Vagina (tissue), 2 donors: ENCODE data around the gene PRKCG.

Experiments
- POLR2A ChIP-seq, 2 donors: fragments of 450-650 bp; IDR thresholded peaks; one replicate each; pipeline ENCODE4 v1.6.1; 2017; ENCODE audit warnings: antibody characterized with exemption in 2 of 2, mild to moderate bottlenecking in 2 of 2, moderate library complexity in 2 of 2
- POLR2AphosphoS5 ChIP-seq, 2 donors: sonication (generic); formaldehyde crosslinking; IDR thresholded peaks; one replicate each; pipeline ENCODE4 v1.9.0; 2017; ENCODE audit warnings: antibody characterized with exemption in 2 of 2, mild to moderate bottlenecking in 2 of 2, low read depth in 1 of 2; ENCODE audit not compliant: insufficient read depth in 1 of 2
- TF ChIP-seq, protein P1 (sequence below), 3 experiments: fragments of 450-650 bp in 2 of 3; fragments of 200-600 bp in 1 of 3; sonication (generic) in 1 of 3; IDR thresholded peaks; one replicate each; pipeline ENCODE4 v1.5.1; 2017 to 2019; ENCODE audit warnings: antibody characterized with exemption in 3 of 3, mild to moderate bottlenecking in 2 of 3, moderate library complexity in 2 of 3

- TF ChIP-seq, protein P1, sequence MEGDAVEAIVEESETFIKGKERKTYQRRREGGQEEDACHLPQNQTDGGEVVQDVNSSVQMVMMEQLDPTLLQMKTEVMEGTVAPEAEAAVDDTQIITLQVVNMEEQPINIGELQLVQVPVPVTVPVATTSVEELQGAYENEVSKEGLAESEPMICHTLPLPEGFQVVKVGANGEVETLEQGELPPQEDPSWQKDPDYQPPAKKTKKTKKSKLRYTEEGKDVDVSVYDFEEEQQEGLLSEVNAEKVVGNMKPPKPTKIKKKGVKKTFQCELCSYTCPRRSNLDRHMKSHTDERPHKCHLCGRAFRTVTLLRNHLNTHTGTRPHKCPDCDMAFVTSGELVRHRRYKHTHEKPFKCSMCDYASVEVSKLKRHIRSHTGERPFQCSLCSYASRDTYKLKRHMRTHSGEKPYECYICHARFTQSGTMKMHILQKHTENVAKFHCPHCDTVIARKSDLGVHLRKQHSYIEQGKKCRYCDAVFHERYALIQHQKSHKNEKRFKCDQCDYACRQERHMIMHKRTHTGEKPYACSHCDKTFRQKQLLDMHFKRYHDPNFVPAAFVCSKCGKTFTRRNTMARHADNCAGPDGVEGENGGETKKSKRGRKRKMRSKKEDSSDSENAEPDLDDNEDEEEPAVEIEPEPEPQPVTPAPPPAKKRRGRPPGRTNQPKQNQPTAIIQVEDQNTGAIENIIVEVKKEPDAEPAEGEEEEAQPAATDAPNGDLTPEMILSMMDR (IDR thresholded peaks at IDR 0.05), result no peak
- TF ChIP-seq POLR2A (IDR thresholded peaks at IDR 0.05), result no peak
- TF ChIP-seq POLR2AphosphoS5 (IDR thresholded peaks at IDR 0.05; ENCODE audit: insufficient read depth in 1 of 2, low read depth in 1 of 2), result no peak
Measured at GRCh38 chr19:53868091-53868891, 13.7 kb upstream of the PRKCG start.
